ES-I3 (cell line): Measurements from ENCODE around the gene SNX19.

ENCODE experiments used
- H3K36me3 ChIP-seq: 2 replicates; pipeline ENCODE4 v1.6.1; 2013; ENCODE audit warnings: mild to moderate bottlenecking, low read length, control low read depth, moderate library complexity; ENCODE audit not compliant: insufficient read depth
- H3K4me1 ChIP-seq: 2 replicates; pipeline ENCODE4 v1.6.1; 2013; ENCODE audit warnings: mild to moderate bottlenecking, control low read depth, low read length; ENCODE audit not compliant: insufficient read depth
- H3K9ac ChIP-seq: 2 replicates; pipeline ENCODE4 v1.6.1; 2013; ENCODE audit warnings: low read depth, mild to moderate bottlenecking, low read length, moderate library complexity
- H3K9me3 ChIP-seq: 2 replicates; pipeline ENCODE4 v1.6.1; 2013; ENCODE audit warnings: mild to moderate bottlenecking, low read length, moderate library complexity; ENCODE audit not compliant: control insufficient read depth, insufficient read depth

The SNX19 gene

DNA sequence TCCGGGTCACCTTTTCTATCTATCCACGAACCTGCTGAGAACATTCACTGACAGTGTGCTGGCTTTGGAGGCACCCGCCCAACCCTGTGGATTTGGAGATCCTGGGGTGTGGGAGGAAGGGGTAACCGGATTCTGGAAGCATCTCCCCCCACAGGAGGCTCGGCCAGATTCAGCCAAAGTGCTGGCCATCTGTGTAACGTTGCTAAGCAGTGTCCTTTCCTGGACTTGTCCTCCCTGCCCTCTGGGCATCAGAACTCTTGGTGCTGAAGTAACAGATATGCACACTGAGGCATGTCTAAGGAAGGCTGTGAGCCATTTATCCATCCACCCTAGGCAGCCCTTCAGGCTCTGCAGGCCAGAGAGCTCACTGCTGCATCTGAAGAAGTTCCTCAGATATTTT lies 85.7 kb downstream of the SNX19 start:
- Histone ChIP-seq H3K9me3 (no peaks in the 10 kb centered on the region), H3K36me3 (no peaks in the 10 kb centered on the region), H3K9ac (no peak overlapping the region), H3K4me1 (peaks cover 6% of the 10 kb centered on the region; the same call in 1 of the 2 replicates)

DNA sequence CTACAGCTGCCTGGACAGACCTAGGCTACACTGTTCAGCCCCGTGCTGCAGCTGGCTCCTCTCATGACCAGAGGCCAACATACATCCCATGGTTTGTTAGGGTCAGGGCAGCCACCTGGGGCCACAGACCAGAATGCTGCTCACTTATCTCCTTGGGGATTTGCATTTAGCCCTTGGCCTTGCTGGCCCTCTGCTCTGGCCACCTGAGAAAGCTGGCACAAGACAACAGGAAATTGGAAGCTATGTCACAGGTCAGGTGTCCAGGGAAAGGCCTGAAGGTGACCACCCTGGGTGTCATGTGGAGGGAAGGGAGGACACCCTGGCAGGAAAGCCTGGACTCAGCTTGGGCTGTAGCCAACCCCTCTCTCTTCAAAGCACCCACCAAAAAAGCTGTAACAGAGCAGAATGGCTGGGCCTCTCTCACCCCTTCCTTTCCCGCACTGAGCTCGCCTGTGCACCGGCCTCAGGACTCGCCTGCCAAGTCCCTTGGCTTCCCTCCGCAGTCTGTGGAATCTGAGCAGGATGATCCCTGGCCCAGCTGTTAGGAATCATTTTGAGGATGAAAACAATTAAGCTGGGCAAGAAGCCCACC lies 86.3 kb downstream of the SNX19 start:
- Histone ChIP-seq H3K9ac (no peak overlapping the region), H3K9me3 (no peaks in the 10 kb centered on the region), H3K36me3 (no peaks in the 10 kb centered on the region), H3K4me1 (peaks cover 6% of the 10 kb centered on the region; the same call in 1 of the 2 replicates)

GRCh38 chr11:130828741-130829140 lies 87.5 kb downstream of the SNX19 start:
- H3K4me1 ChIP-seq = peaks cover 6% of the 10 kb centered on the region; the same call in 1 of the 2 replicates
- no peak overlapping the region for H3K9ac ChIP-seq
- H3K9me3 ChIP-seq = no peaks in the 10 kb centered on the region
- H3K36me3 ChIP-seq = no peaks in the 10 kb centered on the region

DNA sequence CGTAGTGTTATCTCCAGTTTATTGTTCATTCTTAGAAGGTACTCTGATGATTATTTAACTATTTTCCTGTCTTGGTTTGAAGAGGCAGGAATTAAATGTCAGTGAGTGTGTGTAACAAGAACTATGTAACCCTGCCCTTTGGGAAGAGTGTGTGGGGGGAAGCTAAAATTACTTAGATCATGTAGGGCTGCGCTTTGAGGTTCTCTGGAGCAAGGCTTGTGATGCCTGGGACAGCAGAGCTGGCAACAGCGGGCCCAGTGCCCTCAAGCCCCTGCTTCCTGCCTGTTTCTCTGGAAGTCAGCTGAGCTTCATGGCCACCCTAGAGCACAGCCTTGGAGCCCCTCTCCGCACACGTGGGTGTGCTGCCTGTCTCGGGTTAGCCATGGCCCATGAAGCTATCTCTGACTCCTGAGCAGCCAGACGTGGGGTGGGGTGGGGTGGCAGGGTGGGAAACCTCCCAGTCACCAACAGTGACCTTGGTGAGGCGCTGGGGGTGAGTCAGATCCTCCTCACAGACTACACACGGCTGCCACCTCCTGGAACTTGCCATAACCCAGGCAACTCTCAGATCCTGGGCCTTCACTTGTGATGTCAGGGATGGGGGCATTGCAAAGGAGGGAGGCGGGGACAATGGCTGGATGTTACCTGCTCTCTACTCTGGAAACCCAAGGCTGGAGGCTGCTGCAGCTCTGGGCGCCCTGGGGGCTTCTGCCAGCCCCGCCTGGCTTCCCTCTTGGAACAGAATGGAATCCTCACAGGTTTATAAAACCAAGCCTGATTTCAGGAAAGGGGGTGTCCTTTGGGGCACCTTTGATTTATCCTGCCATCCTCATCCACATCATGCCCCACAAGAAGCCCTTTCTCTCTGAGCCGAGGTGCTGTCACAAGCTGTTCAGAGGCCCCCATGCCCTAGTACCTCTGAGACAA lies 88.6 kb downstream of the SNX19 start:
- peaks cover 6% of the 10 kb centered on the region; the same call in 1 of the 2 replicates for H3K4me1 ChIP-seq
- H3K9me3 ChIP-seq = no peaks in the 10 kb centered on the region
- H3K9ac ChIP-seq = no peak overlapping the region
- no peaks in the 10 kb centered on the region for H3K36me3 ChIP-seq

DNA sequence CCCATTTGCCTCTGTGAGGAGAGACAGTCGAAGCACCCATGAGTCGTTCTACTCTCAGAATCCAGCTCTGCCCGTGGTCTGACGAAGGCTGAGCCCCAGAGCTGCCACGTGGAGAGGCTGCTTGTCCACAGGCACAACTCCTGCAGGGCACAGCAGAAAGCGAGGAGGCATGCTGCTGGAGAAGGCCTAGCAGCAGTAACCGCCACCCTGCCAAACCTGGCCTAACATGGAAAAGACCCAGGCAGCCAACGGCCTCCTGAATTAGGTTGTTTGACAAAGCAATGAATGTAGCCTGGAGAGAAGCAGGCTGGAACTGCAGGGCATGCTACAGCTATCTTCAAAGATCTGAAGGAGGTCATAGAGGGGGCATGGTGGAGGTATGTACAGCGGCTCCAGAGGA lies 89.7 kb downstream of the SNX19 start:
- peaks cover 6% of the 10 kb centered on the region; the same call in 1 of the 2 replicates for H3K4me1 ChIP-seq
- H3K9ac ChIP-seq = no peak overlapping the region
- H3K36me3 ChIP-seq = no peaks in the 10 kb centered on the region
- no peaks in the 10 kb centered on the region for H3K9me3 ChIP-seq

- Histone ChIP-seq H3K4me1 (peaks cover 6% of the 10 kb centered on the region; the same call in 1 of the 2 replicates), H3K36me3 (no peaks in the 10 kb centered on the region), H3K9me3 (no peaks in the 10 kb centered on the region), H3K9ac (no peak overlapping the region)
Measured at GRCh38 chr11:130825983-130826382, 90.3 kb downstream of the SNX19 start.

DNA sequence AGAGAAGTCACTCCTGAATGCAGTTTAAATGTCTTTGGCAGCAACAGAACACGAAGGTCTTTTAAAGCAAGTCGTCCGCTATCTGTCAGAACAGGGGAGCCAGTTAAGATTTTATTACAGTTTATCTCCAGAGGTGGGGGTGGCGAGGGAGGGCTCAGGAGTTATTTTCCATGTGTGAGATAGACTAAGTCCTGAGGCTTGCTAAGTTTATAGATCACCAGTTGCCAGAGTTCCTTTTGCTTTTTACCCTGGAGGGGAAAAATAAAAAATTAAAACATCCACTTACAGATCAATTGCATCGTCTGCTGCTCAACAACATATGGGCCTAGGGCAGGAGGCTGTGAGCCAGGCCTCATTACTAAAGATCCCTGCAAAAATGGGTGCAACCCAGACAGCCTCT lies 90.7 kb downstream of the SNX19 start:
- H3K9me3 ChIP-seq = no peaks in the 10 kb centered on the region
- H3K9ac ChIP-seq = no peak overlapping the region
- peaks cover 6% of the 10 kb centered on the region; the same call in 1 of the 2 replicates for H3K4me1 ChIP-seq
- H3K36me3 ChIP-seq = no peaks in the 10 kb centered on the region
